Liver (tissue), 9 donors: ENCODE data around the gene DSTYK. TPM values are rescaled to one million over a fixed set of nuclear protein-coding genes. Genes with fewer than 3 reads are reported as not detected.

Experiments
- DNase-seq: peaks from one replicate; pipeline ENCODE4 v3.0.0-alpha.2; 2017; ENCODE audit warnings: low spot score
- H3K27ac ChIP-seq, 2 donors: one replicate each; pipeline ENCODE4 v1.7.0; 2013; ENCODE audit warnings: inconsistent platforms in 2 of 2, low read length in 2 of 2, control low read depth in 1 of 2, low read depth in 1 of 2, mild to moderate bottlenecking in 1 of 2
- H3K27me3 ChIP-seq, 4 donors: one replicate each; pipeline versions ENCODE4 v1.6.1 to v1.7.0; 2013; ENCODE audit warnings: low read length in 3 of 4, inconsistent platforms in 1 of 4, mild to moderate bottlenecking in 1 of 4, moderate library complexity in 1 of 4; ENCODE audit not compliant: control insufficient read depth in 4 of 4, insufficient read depth in 4 of 4
- H3K36me3 ChIP-seq, 4 donors: one replicate each; pipeline versions ENCODE4 v1.6.1 to v1.7.0; 2013; ENCODE audit warnings: low read length in 3 of 4, mild to moderate bottlenecking in 3 of 4, low read depth in 1 of 4, moderate library complexity in 1 of 4; ENCODE audit not compliant: control insufficient read depth in 4 of 4, insufficient read depth in 3 of 4
- H3K4me1 ChIP-seq, 4 donors: one replicate each; pipeline versions ENCODE4 v1.6.1 to v1.7.0; 2013; ENCODE audit warnings: low read length in 3 of 4, mild to moderate bottlenecking in 3 of 4, moderate library complexity in 1 of 4; ENCODE audit not compliant: control insufficient read depth in 4 of 4, insufficient read depth in 4 of 4
- H3K4me3 ChIP-seq, 3 donors: one replicate each; pipeline versions ENCODE4 v1.6.1 to v1.7.0; 2013; ENCODE audit warnings: low read length in 3 of 3, control low read depth in 1 of 3, low read depth in 1 of 3, mild to moderate bottlenecking in 1 of 3
- H3K9ac ChIP-seq, 2 donors: one replicate each; pipeline ENCODE4 v1.7.0; 2013; ENCODE audit warnings: low read length in 2 of 2, mild to moderate bottlenecking in 2 of 2, moderate library complexity in 2 of 2, control low read depth in 1 of 2, low read depth in 1 of 2
- H3K9me3 ChIP-seq, 4 donors: one replicate each; pipeline versions ENCODE4 v1.6.1 to v1.7.0; 2013; ENCODE audit warnings: low read length in 3 of 4; ENCODE audit not compliant: control insufficient read depth in 4 of 4
- FOXA1 ChIP-seq: IDR thresholded peaks from 2 replicates; pipeline ENCODE4 v1.6.1; 2016; ENCODE audit warnings: antibody characterized with exemption
- FOXA2 ChIP-seq: IDR thresholded peaks from 2 replicates; pipeline ENCODE4 v1.6.1; 2016; ENCODE audit warnings: antibody characterized with exemption
- GABPA ChIP-seq, 2 donors: IDR thresholded peaks in 1 of 2; conservative IDR thresholded peaks in 1 of 2; 2 replicates each; pipeline ENCODE4 v1.6.1; 2016; ENCODE audit warnings: antibody characterized with exemption in 2 of 2, mild to moderate bottlenecking in 1 of 2, moderate library complexity in 1 of 2
- HNF4A ChIP-seq, 2 donors: conservative IDR thresholded peaks; 2 replicates each; pipeline ENCODE4 v1.6.1; 2016; ENCODE audit warnings: antibody characterized with exemption in 2 of 2, mild to moderate bottlenecking in 2 of 2
- RXRA ChIP-seq, 2 donors: IDR thresholded peaks; 2 replicates each; pipeline ENCODE4 v1.6.1; 2017 to 2018; ENCODE audit warnings: antibody characterized with exemption in 2 of 2, mild to moderate bottlenecking in 1 of 2
- TAF1 ChIP-seq: conservative IDR thresholded peaks from 2 replicates; pipeline ENCODE4 v1.6.1; 2016; ENCODE audit warnings: antibody characterized with exemption, mild to moderate bottlenecking
- YY1 ChIP-seq: IDR thresholded peaks from 2 replicates; pipeline ENCODE4 v1.6.1; 2016; ENCODE audit warnings: antibody characterized with exemption, mild to moderate bottlenecking
- WGBS: extraction: QIAGEN DNeasy Blood & Tissue Kit; methylation state at CpG from one replicate; pipeline ENCODE4 v1.1.7; 2013; 5-methylcytosine and 5-hydroxymethylcytosine counted together
- polyA plus RNA-seq, 2 donors: library from polyadenylated mRNA; stranded (reverse) in 1 of 2; unstranded in 1 of 2; fragments of 200-250 nt in 1 of 2; fragments of >200 nt in 1 of 2; fragmentation: Nextera tagmentation in 1 of 2; extraction: Ambion mirVana in 1 of 2; gene quantifications; one replicate each; pipeline versions ENCODE4 v1.2.1 to v1.2.3, GENCODE V29; 2013 to 2015
- total RNA-seq, 2 donors: library from RNA; depleted of rRNA; stranded (reverse); fragments of >200 nt; gene quantifications; one replicate each; pipeline ENCODE4 v1.2.3, GENCODE V29; 2014
- TF ChIP-seq, protein P1 (sequence below): IDR thresholded peaks from 2 replicates; pipeline ENCODE4 v1.6.1; 2016; ENCODE audit warnings: antibody characterized with exemption
- TF ChIP-seq, protein P2 (sequence below): IDR thresholded peaks from 2 replicates; pipeline ENCODE4 v1.6.1; 2016; ENCODE audit warnings: antibody characterized with exemption
- donor health status: healthy.
- donor health status: healthy.
- donor health status: healthy.
- donor health status: healthy.
- donor health status: healthy.

The DSTYK gene
- total and polyA plus RNA-seq, 4 donors, result 1.5 to 9.9 (median 3.0) TPM

DNA sequence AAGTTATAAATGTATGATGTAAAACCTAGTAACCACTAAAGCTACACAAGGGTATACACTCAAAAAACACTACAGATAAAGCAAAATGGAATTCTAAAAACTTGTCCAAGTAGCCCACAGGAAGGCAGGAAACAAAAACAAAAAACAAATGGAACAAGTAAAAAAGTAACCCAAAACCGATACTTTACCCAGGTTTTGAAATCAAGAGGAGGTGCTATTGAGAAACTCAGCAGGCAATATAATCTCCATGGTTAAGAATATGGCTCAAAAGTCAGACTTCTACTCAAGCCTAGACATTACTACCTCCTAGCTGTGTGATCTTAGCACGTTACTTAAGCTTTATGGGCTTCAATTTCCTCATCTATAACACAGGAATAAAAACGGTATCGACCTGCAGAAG is 103.0 kb downstream of the DSTYK start (continued):
- no peak for TF ChIP-seq GABPA (IDR thresholded peaks at IDR 0.05 in 1 of 2, conservative IDR thresholded peaks at IDR 0.05 in 1 of 2)
- TF ChIP-seq, protein P1, sequence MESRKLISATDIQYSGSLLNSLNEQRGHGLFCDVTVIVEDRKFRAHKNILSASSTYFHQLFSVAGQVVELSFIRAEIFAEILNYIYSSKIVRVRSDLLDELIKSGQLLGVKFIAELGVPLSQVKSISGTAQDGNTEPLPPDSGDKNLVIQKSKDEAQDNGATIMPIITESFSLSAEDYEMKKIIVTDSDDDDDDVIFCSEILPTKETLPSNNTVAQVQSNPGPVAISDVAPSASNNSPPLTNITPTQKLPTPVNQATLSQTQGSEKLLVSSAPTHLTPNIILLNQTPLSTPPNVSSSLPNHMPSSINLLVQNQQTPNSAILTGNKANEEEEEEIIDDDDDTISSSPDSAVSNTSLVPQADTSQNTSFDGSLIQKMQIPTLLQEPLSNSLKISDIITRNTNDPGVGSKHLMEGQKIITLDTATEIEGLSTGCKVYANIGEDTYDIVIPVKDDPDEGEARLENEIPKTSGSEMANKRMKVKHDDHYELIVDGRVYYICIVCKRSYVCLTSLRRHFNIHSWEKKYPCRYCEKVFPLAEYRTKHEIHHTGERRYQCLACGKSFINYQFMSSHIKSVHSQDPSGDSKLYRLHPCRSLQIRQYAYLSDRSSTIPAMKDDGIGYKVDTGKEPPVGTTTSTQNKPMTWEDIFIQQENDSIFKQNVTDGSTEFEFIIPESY, result no peak

DNA sequence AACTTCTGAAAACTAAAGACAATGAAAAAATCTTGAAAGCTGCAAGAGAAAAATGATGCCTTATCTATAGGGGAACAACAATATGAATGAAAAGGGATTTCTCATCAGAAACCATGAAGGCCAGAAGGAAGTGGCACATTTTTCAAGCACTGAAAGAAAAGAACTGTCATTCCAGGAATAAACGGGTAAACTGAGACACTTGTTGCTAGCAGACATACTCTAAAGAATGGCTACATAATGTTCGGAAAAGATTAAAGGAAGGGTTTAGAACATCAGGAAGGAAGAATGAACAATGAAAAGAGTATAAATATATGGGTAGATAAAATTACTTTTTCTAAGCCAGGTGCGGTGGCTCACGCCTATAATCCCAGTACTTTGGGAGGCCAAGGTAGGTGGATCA is 104.2 kb downstream of the DSTYK start:
- TF ChIP-seq TAF1 (no peak), RXRA (IDR thresholded peaks at IDR 0.05) (no peak), HNF4A (conservative IDR thresholded peaks at IDR 0.05) (no peak), FOXA1 (no peak), YY1 (no peak), FOXA2 (no peak)
- TF ChIP-seq, protein P2, sequence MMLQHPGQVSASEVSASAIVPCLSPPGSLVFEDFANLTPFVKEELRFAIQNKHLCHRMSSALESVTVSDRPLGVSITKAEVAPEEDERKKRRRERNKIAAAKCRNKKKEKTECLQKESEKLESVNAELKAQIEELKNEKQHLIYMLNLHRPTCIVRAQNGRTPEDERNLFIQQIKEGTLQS, result no peak
- H3K4me1 ChIP-seq, result no peaks in the 10 kb centered on the region
- H3K27ac ChIP-seq, result no peak overlapping the region
- no peak overlapping the region for H3K4me3 ChIP-seq
- DNase-seq, result no peak
- H3K27me3 ChIP-seq, result no peaks in the 10 kb centered on the region
- H3K9me3 ChIP-seq, result no peaks in the 10 kb centered on the region
- WGBS, result 92% methylated on average over 4 of the region's 4 CpGs
- H3K36me3 ChIP-seq, result peaks cover 6 to 40% (median 30%) of the 10 kb centered on the region in 4 donors
- no peak overlapping the region for H3K9ac ChIP-seq

DNA sequence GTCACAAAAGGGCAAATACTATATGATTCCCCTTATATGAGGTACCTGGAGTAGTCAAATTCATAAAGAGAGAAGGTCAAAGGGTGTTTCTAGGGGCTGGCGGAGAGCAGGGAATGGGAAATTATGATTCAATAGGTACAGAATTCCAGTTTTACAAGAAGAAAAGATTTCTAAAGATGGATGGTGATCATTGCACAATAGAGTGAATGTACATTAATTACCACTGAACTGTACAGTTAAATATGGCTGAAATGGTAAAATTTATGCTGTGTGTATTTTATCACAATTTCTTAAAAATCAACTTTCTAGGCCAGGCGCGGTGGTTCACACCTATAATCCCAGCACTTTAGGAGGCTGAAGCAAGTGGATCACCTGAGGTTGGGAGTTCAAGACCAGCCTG is 109.1 kb downstream of the DSTYK start:
- Histone ChIP-seq H3K9ac (no peak overlapping the region), H3K27ac (no peak overlapping the region), H3K27me3 (no peaks in the 10 kb centered on the region), H3K36me3 (peaks cover 15 to 70% (median 58%) of the 10 kb centered on the region in 4 donors), H3K4me3 (no peak overlapping the region), H3K9me3 (no peaks in the 10 kb centered on the region), H3K4me1 (no peaks in the 10 kb centered on the region)
- 97% methylated on average over 3 of the region's 3 CpGs for WGBS
- DNase-seq, result no peak
- TF ChIP-seq, protein P1, result no peak
- TF ChIP-seq TAF1, result no peak
- TF ChIP-seq GABPA (IDR thresholded peaks at IDR 0.05 in 1 of 2, conservative IDR thresholded peaks at IDR 0.05 in 1 of 2), result no peak
- TF ChIP-seq RXRA (IDR thresholded peaks at IDR 0.05), result no peak

DNA sequence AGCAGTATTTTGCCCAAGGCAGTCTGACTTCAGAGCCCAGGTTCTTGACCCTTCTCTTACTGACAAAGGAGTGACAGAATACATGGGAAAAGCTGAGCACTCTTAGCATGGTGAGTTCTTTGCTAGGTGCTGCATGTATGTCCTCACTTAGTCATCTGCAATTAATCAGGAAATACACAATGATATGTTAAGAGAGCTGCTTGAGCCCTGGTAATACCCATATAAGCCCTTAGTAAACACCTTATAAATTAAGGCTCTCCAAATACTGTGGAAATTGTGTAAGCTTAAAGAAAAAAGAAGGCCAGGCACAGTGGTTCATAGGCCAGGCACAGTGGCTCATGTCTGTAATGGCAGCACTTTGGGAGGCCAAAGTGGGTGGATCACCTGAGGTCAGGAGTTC is 113.3 kb downstream of the DSTYK start:
- no peak overlapping the region for H3K4me3 ChIP-seq
- DNase-seq, result no peak
- no peaks in the 10 kb centered on the region for H3K4me1 ChIP-seq
- no peak overlapping the region for H3K27ac ChIP-seq
- no peaks in the 10 kb centered on the region for H3K9me3 ChIP-seq
- no peaks in the 10 kb centered on the region for H3K27me3 ChIP-seq
- H3K9ac ChIP-seq, result no peak overlapping the region
- peaks cover 15 to 82% (median 68%) of the 10 kb centered on the region in 4 donors for H3K36me3 ChIP-seq
- no peak for TF ChIP-seq YY1
